Endothelial cell of umbilical vein (primary cell): ENCODE data around the gene IL21. TPM values are rescaled to one million over a fixed set of nuclear protein-coding genes. Genes with fewer than 3 reads are reported as not detected.

Experiments used
- BruUV-seq: library from RNA; stranded (reverse); fragments of 400-500 nt; replicated peaks from 2 replicates; lab custom pipeline; 2021; lab: Mats Ljungman, UMichigan
- CTCF ChIA-PET: fragments of 300-600, 350-600 bp; sonication (Branson Sonifier 250); formaldehyde crosslinking; loops from one replicate; lab custom pipeline; 2021; ENCODE audit warnings: antibody characterized with exemption, inconsistent platforms; lab: Charles Lee
- POLR2A ChIA-PET: fragments of 300-600, 350-600 bp; sonication (Branson Sonifier 250); formaldehyde crosslinking; loops from one replicate; lab custom pipeline; 2021; ENCODE audit warnings: antibody characterized with exemption, inconsistent platforms; lab: Charles Lee
- DNase-seq: peaks from one replicate; pipeline ENCODE4 v3.0.0-alpha.2; 2011; ENCODE audit warnings: low read depth, low spot score
- FAIRE-seq: peaks from 2 replicates; lab custom pipeline; 2011; peaks lifted over from hg19 to GRCh38; lab: Jason Lieb, UNC
- H2AFZ ChIP-seq: 2 replicates; pipeline ENCODE4 v1.6.0; 2012; ENCODE audit warnings: low read depth, low read length, control low read depth, inconsistent platforms
- H3K27ac ChIP-seq: 2 replicates; pipeline ENCODE4 v1.5.1; 2011; ENCODE audit warnings: low read depth, mild to moderate bottlenecking, control low read depth, low read length, moderate library complexity; ENCODE audit not compliant: insufficient read depth
- H3K27me3 ChIP-seq, 2 experiments: 2 replicates each; pipeline versions ENCODE4 v1.6.0 to v1.6.1; 2011; ENCODE audit warnings: low read length in 2 of 2, mixed read lengths in 1 of 2; ENCODE audit not compliant: control insufficient read depth in 2 of 2, insufficient read depth in 2 of 2
- H3K36me3 ChIP-seq, 2 experiments: 2 replicates in 1 of 2; 3 replicates in 1 of 2; pipeline ENCODE4 v1.5.1; 2011; ENCODE audit warnings: low read length in 2 of 2, mild to moderate bottlenecking in 1 of 2, moderate library complexity in 1 of 2; ENCODE audit not compliant: control insufficient read depth in 2 of 2, insufficient read depth in 2 of 2; ENCODE audit errors: extremely low read depth in 1 of 2
- H3K4me1 ChIP-seq: 3 replicates; pipeline ENCODE4 v1.5.1; 2011; ENCODE audit warnings: mild to moderate bottlenecking, low read length; ENCODE audit not compliant: control insufficient read depth, insufficient read depth; ENCODE audit errors: extremely low read depth
- H3K4me2 ChIP-seq: 2 replicates; pipeline ENCODE4 v1.6.1; 2011; ENCODE audit warnings: low read length, control low read depth, mixed read lengths; ENCODE audit not compliant: insufficient read depth
- H3K4me3 ChIP-seq, 3 experiments: fragments of 200-600 bp in 1 of 3; sonication (generic), shearing (Covaris generic) in 1 of 3; replicated peaks in 1 of 3; 2 replicates each; pipeline ENCODE4 v1.5.1; 2011 to 2016; ENCODE audit warnings: control low read depth in 3 of 3, low read length in 3 of 3, mild to moderate bottlenecking in 2 of 3, inconsistent platforms in 1 of 3, low read depth in 1 of 3, moderate library complexity in 1 of 3; ENCODE audit not compliant: insufficient read depth in 1 of 3
- H3K79me2 ChIP-seq: 2 replicates; pipeline ENCODE4 v1.6.0; 2012; ENCODE audit warnings: low read length, inconsistent platforms; ENCODE audit not compliant: control insufficient read depth, insufficient read depth
- H3K9ac ChIP-seq: replicated peaks from 2 replicates; pipeline ENCODE3; 2011; ENCODE audit warnings: low read length, control low read depth; ENCODE audit not compliant: insufficient read depth; ENCODE audit errors: extremely low read depth
- H3K9me1 ChIP-seq: replicated peaks from 3 replicates; pipeline ENCODE4 v1.6.0; 2011; ENCODE audit warnings: mild to moderate bottlenecking, low read length; ENCODE audit not compliant: control insufficient read depth, insufficient read depth; ENCODE audit errors: extremely low read depth
- H3K9me3 ChIP-seq: replicated peaks from 2 replicates; pipeline ENCODE4 v1.5.1; 2012; ENCODE audit warnings: low read length, inconsistent platforms; ENCODE audit not compliant: control insufficient read depth, insufficient read depth
- H4K20me1 ChIP-seq: replicated peaks from 2 replicates; pipeline ENCODE3; 2011; ENCODE audit warnings: mild to moderate bottlenecking, low read length; ENCODE audit not compliant: control insufficient read depth, insufficient read depth; ENCODE audit errors: extremely low read depth
- CTCF ChIP-seq, 2 donors: IDR thresholded peaks; 1 replicate in 1 of 2; 2 replicates in 1 of 2; pipeline ENCODE4 v1.5.1; 2011; ENCODE audit warnings: low read length in 2 of 2, mild to moderate bottlenecking in 2 of 2, moderate library complexity in 2 of 2, control low read depth in 1 of 2, inconsistent platforms in 1 of 2, low read depth in 1 of 2; ENCODE audit not compliant: insufficient read depth in 1 of 2; ENCODE audit errors: extremely low read depth in 1 of 2
- EZH2 ChIP-seq: IDR thresholded peaks from 2 replicates; pipeline ENCODE4 v1.6.1; 2012; ENCODE audit warnings: borderline replicate concordance, low read depth, mild to moderate bottlenecking, moderate library complexity, low read length, inconsistent platforms; ENCODE audit not compliant: severe bottlenecking
- FOS ChIP-seq: IDR thresholded peaks from 2 replicates; pipeline ENCODE4 v1.6.1; 2011; ENCODE audit warnings: mild to moderate bottlenecking, low read length, moderate library complexity, borderline replicate concordance; ENCODE audit not compliant: insufficient read depth
- GATA2 ChIP-seq: IDR thresholded peaks from 2 replicates; pipeline ENCODE4 v1.7.0; 2011; ENCODE audit warnings: low read depth, mild to moderate bottlenecking, moderate library complexity, mixed read lengths, low read length; ENCODE audit not compliant: insufficient read length, insufficient read depth
- JUN ChIP-seq: IDR thresholded peaks from 2 replicates; pipeline ENCODE4 v1.6.1; 2011; ENCODE audit warnings: borderline replicate concordance, low read depth; ENCODE audit not compliant: insufficient read length, insufficient read depth
- MAX ChIP-seq: IDR thresholded peaks from 2 replicates; pipeline ENCODE4 v1.6.1; 2011; ENCODE audit not compliant: insufficient read depth, insufficient read length
- MYC ChIP-seq: IDR thresholded peaks from one replicate; pipeline ENCODE4 v1.6.1; 2011; ENCODE audit warnings: mild to moderate bottlenecking, low read depth, low read length
- POLR2A ChIP-seq: IDR thresholded peaks from 2 replicates; pipeline ENCODE4 v1.6.1; 2012; ENCODE audit warnings: low read depth, mild to moderate bottlenecking, control low read depth, low read length
- POLR2AphosphoS5 ChIP-seq: IDR thresholded peaks from 2 replicates; pipeline ENCODE4 v1.6.1; 2012; ENCODE audit warnings: low read depth, mild to moderate bottlenecking, control low read depth, low read length, moderate library complexity; ENCODE audit not compliant: insufficient read depth
- dilution Hi-C: fragments of 300-500 bp; cut with MboI; formaldehyde crosslinking; loops from one replicate; pipeline ENCODE4 v1.15.0; 2019; ENCODE audit warnings: low sequenced_read_pairs; ENCODE audit not compliant: extremely low pct_ligation_motif_present
- intact Hi-C: fragments of 100-400 bp; cut with micrococcal nuclease; formaldehyde crosslinking; loops from one replicate; pipeline ENCODE4 v1.10.0; 2022
- polyA plus RNA-seq, 4 experiments: library from polyadenylated mRNA; depleted of rRNA in 3 of 4; stranded (reverse) in 3 of 4; unstranded in 1 of 4; fragments of >200 nt; gene quantifications; 2 replicates each; pipeline versions ENCODE4 v1.2.1 to v1.2.3, GENCODE V29; 2011 to 2012; ENCODE audit warnings: missing spikeins in 1 of 4
- total RNA-seq: library from RNA; stranded (reverse); gene quantifications from 2 replicates; pipeline ENCODE4 v1.2.3, GENCODE V29; 2021

The IL21 gene
- total and polyA plus RNA-seq, 2 donors (not counting 3 experiments of a cell fraction or from before 2014, with no cell fraction given) = not detected

- peaks cover 10 to 17% of the 10 kb centered on the region in 2 experiments for H3K27me3 ChIP-seq
- H3K27ac ChIP-seq = no peak overlapping the region
- no peak overlapping the region for H3K4me3 ChIP-seq
- H3K79me2 ChIP-seq = no peaks in the 10 kb centered on the region
- no peaks in the 10 kb centered on the region for H4K20me1 ChIP-seq
- no peak for FAIRE-seq
- H3K9ac ChIP-seq = no peak overlapping the region
- TF ChIP-seq MYC (no peak), JUN (no peak), GATA2 (no peak), CTCF (IDR thresholded peaks at IDR 0.05; ENCODE audit: extremely low read depth in 1 of 2, insufficient read depth in 1 of 2, low read depth in 1 of 2, low read length in 2 of 2) (no peak), POLR2AphosphoS5 (no peak), POLR2A (no peak), MAX (no peak), EZH2 (no peak), FOS (no peak)
- no peak overlapping the region for H3K4me2 ChIP-seq
- no peaks in the 10 kb centered on the region for H3K4me1 ChIP-seq
- no peaks in the 10 kb centered on the region for H3K9me1 ChIP-seq
- no peak overlapping the region for H2AFZ ChIP-seq
- H3K9me3 ChIP-seq = no peaks in the 10 kb centered on the region
- intact Hi-C loops = no loop called here
- no TSS peak for BruUV-seq
- ChIA-PET CTCF (interaction anchor here (2.6 to 4.7 kb wide), 4 partner anchors 113 to 327 kb away, joined by 20 to 84 read pairs (median 36); no protein-coding TSS in a partner anchor), POLR2A (no interaction called here)
- no peak for DNase-seq
- dilution Hi-C loops = no loop called here
- H3K36me3 ChIP-seq = no peaks in the 10 kb centered on the region
Measured at GRCh38 chr4:122604146-122604545, 16.7 kb downstream of the IL21 start.
